GM19438 (cell line): ENCODE data around the gene PEX26.
"Not testable (repeated sequence)": the region's sequence is repeated elsewhere in the genome, so short reads cannot be mapped to it uniquely, and the experiment has no call there.

Source experiments
- ATAC-seq: cut with Tn5 transposase; IDR thresholded peaks from one replicate; pipeline ENCODE4 v1.9.1; 2021; ENCODE audit warnings: low read depth; ENCODE audit not compliant: unreplicated experiment

Gene PEX26

DNA sequence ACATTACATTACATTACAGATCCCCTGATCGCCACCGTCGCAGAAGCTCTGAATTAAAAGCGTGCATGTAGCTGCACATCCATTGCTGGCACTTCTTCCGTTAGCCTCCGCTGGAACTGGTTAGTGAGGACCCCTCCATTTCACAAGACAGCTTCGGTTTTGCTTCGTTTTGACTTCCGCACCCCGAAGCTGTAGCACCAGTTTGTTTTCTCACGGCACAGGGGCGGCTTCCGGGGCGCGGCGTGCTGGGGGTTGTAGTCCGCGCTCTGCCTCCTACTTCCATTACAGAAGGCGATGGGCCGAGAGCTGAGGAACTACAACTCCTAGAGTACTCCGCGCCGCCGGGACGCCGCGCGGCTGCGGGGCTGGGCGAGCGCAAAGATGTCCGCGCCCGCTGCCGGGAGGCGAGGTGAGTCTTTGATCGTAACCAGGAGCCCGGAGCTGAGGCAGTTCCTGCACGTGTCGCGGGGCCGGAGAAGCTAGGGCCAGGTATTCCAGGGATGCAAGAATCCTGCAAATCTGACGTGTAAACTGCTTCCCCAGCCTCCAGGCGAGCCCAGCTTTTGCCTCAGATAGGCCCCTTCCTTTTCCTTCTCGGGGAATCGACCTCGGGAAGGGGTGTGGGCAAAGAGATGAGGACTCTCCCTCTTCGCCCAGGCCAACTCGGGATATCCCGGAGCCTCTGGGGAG lies at the start of gene PEX26:
TSS of gene PEX26 (plus strand) at position 352 of the 690 bp plus-strand sequence. CDS start 387 bp downstream, outside the sequence.
- ATAC-seq = peak; percentile 92

DNA sequence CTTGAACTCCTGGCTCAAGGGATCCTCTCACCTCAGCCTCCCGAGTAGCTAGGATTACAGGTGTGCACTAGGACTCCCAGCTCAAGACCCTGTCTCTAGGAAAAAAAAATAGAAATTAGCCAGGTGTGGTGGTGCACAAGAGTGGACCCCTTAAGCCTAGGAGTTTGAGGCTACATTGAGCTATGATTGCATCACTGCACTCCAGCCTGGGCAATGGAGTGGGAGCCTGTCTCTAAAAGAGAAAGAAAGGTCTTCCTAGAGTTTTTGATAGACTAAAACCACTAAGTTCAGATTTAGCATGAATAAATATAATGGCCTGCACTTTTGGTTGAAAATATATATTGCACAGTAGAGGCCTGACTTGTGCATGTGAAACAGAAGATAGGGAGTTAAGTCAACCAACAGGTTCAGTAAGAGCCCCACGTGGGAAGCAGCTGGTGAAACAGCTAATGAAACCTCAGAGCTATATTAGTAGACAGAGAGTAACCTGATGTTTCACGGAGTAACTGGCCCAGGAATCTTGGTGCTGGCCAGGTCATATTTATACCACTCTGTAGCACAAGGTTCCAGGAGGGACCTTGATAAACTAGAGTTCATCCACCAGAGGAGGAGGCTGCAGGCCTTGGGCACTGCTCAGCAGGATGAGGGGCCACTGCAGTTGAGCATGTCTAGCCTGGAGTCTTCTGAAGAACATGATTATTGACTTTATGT lies 48.8 kb upstream of the PEX26 start:
- ATAC-seq = no peak

DNA sequence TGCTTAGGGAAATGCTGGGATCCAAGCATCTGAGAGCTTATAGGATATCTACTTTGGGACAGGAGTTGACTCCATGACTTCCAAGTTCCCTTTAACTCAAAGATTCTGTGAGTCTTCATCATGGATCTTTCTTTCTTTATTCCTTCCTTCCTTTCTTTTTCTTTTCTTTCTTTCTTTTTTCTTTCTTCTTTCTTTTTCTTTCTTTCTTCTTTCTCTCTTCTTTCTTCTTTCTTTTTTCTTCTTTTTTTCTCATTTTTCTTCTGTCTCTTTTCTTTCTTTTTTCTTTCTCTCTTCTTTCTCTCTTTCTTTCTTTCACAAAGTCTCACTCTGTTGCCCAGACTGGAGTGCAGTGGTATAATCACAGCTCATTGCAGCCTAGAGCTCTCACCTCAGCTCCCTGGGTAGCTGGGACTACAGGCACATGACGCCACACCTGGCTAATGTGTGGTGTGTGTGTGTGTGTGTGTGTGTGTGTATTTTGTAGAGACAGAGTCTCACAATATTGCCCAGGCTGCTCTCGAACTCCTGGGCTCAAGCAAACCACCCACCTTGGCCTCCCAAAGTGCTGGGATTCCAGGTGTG lies 48.0 kb upstream of the PEX26 start:
- no peak for ATAC-seq

DNA sequence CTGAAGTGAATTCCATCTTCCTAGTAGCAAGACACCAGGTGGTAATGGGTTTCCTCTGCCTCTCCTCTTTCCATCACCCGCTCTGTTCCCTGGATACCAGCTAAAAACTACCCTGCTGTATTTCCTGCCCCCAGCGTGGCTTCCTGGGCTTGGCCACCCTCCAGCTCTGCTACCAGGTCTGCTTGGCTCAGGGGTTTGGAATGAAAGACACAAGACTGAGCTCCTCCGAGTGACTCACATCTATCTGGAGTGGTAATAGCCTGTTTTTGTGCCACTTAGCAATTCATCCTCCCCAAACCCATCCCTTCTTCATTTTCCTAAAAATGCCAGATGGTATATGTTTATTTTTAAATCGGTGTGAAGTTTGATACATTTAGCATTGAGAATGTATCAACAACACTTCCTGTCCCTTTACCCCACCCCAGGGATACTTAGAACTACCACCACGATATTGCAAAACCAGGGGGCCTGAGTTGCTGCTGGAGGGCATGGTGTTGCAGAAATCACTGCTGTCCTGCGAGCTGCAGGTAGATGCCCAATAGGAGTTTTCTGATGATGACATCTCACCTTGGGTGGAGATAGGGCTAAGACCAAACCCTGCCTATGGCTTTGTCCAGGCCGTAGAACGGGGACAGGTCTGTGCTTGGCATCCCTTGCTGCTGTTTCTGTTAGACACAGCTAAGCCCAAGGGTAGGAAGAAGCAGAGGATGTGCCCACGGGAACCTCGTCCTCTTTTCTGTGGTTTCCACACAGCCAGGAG lies 45.9 kb upstream of the PEX26 start:
- no peak for ATAC-seq

DNA sequence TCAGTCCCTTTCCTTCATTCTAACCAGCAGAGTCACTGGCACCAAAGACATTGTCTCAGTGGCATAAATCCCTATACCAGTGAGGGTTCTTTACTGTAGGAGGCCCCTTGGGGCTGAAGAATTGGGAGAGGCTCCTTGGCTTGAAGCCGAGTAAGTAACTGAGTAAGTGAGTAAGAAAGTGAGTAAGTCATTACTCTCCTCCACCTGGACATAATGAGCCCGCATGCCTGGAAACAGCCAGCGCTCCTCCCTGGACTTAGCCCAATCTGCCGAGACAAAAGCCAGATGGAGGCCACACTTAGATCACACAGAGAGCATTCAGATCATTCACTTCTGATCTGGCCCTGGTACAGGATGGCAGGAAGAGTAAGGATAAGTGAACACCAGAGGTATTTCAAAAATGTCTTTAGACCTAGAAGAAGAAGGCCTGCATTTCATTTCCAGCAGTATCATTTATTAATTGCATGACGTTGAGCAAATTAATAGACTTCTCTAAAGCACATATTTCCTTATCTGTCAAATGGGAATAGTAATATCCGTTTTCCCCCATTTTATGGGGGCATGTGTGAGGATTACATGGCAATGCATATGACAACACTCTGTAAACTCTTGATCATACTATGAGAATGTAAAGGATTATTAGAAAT lies 45.2 kb upstream of the PEX26 start:
- no peak for ATAC-seq

DNA sequence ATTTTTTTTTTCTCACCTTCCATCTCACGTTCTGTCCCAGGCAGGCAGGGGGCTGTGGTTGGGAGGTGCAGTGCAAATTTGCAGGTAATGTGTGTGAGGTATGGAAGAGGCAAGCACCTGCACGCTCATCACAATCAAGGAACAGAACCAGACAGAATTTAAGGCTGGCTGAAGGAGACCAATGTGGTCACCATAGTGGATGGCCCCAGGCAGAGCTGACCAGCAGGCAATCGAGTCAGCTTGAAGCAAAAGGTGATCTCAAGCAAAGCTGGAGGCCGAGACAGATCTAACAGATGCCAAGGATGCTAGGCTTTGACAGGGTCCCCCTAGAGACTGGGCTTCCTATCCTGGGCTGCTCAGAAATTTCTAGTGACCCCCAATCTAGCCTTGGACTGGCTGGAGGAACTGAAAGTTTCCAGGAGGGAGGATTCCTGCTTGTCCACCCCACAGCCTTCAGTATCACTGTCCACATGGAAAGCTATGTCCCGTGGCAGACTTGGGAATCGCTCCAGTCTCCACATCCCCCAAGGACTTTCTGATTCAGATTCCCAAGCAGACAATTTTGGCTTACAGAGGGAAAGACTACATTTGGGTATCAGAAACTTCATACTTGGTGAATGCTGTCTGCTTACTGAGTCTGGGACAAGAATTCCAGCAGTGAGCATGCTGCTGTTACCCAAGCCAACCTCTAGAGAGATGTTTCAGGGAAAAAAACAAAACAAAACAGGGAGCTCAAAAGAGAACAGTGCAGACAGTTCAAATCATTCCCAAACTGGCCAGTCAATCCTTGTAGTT lies 44.4 kb upstream of the PEX26 start:
- ATAC-seq = no peak

DNA sequence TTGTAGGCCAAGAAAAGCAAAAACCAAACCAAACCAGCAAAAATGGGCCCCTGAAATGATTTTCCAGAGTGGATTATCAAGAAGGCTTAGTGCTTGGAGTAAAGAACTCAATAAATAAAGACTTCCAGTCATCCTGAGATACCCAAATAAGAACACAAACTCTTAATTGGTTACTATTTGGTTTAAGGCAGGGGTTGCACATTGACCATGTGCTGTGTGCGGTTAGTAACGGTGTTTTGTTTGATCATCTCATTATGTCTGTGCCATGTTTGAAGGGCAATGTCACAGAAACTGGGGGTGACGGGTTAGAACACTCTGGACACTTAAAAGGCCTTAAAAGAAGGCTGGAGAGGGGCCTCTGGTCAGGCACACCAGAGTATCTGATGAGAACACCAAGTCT lies 43.7 kb upstream of the PEX26 start:
- no peak for ATAC-seq

DNA sequence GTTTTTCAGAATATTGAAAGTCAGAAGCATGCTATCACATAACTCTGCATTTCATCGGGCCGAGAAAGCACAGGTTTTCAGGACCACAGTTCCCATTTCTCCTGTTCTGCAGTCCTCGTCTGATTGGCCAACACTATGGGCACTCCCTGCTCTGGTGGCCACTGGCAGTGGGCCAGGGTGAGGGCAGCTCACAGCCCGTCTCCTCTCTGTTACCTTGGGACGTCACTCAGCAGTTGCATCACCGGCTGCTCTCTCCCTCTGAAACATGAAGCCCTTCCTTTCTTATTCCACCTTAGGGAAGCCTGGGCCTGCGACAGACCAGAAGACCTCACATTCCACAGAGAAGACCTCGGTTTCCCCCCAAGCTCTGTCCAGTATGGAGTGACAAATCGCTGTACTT lies 42.0 kb upstream of the PEX26 start:
- ATAC-seq = no peak

DNA sequence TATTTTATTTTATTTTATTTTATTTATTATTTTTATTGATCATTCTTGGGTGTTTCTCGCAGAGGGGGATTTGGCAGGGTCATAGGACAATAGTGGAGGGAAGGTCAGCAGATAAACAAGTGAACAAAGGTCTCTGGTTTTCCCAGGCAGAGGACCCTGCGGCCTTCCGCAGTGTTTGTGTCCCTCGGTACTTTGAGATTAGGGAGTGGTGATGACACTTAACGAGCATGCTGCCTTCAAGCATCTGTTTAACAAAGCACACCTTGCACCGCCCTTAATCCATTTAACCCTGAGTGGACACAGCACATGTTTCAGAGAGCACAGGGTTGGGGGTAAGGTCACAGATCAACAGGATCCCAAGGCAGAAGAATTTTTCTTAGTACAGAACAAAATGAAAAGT lies 36.9 kb upstream of the PEX26 start:
- not testable (repeated sequence) for ATAC-seq

DNA sequence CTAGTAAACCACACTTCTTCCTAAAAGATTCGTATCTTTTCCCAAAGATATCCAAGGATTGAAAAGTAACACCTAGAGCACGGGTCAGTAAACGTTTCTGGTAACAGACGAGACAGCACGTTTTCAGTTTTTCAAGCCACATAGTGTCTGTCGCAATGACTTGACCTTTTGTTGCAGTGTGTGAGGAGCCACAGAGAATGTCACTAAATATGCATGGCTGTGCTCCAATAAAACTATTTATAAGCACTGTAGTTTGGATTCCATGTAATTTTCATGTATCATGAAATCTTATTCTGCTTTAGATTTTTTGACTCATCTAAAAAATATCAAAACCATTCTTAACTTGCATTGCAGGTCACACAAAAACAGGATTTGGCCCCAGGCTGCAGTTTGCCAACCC lies 35.1 kb upstream of the PEX26 start:
- no peak for ATAC-seq

DNA sequence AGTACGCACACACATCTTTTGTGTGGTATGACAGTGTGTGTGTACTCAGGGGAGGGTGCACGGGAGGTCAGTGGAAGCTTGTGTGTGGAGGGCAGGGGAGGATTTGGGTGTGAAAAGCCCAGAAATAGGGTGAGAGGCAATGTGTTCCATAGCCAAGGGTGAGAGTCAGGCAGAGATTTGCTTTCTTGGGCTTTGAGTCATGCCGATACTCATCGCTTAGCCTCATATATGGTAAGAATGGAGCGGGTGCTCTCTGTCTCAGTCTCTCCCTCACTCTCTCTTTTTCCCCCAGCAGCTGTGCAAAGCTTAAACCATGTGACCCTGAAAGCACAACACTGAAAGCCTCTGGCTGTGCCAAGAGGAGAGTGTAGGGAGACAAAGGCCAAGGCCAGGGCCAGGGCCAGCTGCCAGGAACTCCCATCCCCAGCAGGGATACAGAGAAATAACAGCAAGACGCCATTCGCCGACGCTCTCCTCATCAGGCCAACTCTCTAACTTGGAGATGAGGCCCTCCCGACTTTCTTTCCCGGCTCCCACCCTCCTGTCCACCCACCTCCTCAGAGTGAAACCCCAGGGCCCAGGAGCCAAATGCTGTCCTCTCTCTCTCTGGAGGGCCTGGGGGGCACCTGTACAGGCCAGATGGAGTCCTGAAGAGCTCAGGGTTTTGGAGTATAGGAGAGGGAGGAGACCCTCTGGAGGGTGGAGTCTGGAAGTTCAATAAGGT lies 33.1 kb upstream of the PEX26 start:
- no peak for ATAC-seq

DNA sequence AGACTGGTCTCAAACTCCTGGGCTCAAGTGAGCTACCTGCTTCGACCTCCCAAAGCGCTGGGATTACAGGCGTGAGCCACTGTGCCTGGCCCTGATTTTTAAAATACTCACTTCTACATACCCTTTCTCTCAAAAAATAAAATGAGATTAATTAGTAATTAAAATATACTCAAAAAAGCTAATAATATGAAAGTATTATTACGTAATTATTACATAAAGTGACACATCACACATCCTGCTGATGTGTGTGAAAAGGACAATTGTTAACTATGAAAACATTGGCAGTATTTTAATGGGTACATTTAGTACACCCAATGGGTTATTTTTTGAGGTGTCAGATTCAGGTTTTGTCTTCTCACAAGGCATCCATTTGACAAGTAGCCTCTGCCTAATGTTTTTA lies 32.0 kb upstream of the PEX26 start:
- no peak for ATAC-seq

DNA sequence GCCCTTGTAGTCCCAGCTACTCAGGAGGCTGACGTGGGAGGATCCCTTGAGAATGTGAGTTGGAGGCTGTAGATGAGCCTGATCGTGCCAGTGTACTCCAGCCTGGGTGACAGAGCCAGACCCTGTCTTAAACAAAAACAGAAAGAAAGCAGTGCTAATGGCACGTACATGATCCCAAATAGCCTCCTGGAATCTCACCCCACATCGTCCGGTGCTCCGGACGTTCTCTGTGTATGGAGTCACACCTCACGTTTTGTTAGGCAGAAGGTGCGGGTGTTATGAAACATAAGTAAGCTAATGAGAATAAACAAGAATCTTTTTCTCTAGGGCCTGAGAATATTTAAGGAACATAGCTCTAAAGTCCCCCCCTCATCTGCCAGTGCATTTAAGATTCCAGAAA lies 29.7 kb upstream of the PEX26 start:
- no peak for ATAC-seq

DNA sequence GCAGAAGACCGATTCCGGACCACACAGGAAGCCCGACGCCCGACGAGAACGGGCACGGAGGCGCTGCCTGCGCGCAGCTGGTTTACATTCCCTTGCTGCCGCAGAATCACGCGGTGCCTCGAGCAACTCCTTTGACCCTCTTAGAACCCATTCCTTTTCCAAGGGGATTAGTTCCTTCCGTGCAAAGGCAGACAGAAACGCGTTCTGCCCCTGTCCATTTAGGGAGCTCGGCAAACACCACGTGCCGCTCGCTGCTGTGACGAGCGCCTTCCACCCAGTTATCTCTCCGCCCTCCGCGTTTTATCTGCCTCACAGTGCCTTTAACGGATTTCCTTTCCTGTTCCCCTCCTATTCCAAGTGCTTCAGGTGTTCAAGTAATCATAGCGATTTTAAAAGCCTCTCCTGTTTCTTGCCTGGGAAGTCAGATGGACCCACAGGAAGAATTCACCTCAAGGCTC lies 29.3 kb upstream of the PEX26 start:
- no peak for ATAC-seq

DNA sequence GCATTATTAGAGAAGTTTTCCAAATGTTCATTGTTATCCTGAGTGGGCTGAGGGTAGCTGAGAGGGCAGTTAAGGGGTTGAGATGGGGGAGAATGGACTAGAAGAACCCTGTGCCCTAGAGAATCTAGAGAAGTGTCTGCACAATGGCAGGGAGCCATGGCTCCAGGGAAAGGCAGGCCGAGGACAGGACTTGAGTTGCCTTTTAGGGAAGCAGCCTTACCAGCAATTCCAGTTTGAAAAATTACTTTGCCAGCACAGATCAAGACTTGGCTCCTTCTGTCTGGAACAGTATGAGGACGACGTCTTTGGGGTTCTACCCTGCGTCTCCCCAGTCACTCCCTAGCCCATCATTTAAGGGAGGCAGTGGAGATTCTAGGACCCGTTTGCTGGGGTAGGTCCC lies 27.7 kb upstream of the PEX26 start:
- ATAC-seq = no peak

DNA sequence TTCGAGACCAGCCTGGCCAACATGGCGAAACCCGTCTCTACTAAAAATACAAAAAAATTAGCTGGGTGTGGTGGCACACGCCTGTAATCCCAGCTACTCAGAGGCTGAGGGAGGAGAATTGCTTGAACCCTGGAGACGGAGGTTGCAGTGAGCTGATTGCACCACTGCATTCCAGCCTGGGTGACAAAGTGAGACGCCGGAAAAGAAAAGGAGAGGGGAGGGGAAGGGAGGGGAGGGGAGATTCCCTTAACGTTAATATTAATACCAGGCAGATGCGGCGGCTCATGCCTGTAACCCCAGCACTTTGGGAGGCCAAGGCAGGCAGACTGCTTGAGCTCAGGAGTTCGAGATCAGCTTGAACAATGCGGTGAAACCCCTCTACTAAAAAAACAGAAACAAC lies 26.7 kb upstream of the PEX26 start:
- not testable (repeated sequence) for ATAC-seq

DNA sequence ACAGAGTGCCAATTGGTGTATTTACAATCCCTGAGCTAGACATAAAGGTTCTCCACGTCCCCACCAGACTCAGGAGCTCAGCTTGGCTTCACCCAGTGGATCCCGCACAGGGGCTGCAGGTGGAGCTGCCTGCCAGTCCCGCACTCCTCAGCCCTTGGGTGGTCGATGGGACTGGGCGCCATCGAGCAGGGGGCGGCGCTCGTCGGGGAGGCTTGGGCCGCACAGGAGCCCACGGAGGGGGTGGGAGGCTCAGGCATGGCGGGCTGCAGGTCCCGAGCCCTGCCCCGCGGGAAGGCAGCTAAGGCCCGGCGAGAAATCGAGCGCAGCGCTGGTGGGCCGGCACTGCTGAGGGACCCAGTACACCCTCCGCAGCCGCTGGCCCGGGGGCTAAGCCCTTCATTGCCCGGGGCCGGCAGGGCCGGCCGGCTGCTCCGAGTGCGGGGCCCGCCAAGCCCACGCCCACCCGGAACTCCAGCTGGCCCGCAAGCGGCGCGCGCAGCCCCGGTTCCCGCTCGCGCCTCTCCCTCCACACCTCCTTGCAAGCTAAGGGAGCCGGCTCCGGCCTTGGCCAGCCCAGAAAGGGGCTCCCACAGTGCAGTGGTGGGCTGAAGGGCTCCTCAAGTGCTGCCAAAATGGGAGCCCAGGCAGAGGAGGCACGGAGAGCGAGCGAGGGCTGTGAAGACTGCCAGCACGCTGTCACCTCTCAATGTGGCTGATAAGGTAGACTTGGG lies 24.4 kb upstream of the PEX26 start:
- not testable (repeated sequence) for ATAC-seq

DNA sequence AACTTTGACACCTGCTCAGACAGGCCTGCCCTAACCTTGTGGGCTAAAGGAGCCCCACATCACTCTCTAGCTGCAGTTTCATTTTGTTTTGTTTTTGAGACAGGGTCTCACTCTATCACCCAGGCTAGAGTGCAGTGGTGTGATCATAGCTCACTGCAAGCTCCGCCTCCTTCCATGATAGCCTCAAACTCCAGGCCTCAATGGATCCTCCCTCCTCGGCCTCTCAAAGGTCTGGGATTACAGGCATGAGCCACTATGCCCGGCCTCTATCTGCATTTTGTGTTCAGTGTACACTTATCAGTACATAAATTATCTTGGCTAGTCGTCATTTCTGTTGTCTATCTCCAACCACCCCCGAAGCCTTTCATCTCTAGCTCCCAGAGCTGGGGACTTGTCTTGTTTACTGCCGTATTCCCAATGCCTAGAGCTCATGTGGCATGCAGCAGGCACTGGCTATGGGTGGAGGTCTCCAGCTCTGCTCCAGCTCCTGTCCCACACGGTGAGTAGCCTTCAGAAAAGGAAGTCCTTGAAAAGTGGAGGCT lies 22.1 kb upstream of the PEX26 start:
- ATAC-seq = no peak
